GM21825 (cell line): ENCODE measurements around the gene PUS7.
"Not testable (repeated sequence)": the region's sequence is repeated elsewhere in the genome, so short reads cannot be mapped to it uniquely, and the experiment has no call there.

ENCODE experiments used
- ATAC-seq: cut with Tn5 transposase; IDR thresholded peaks from one replicate; pipeline ENCODE4 v1.9.1; 2021; ENCODE audit warnings: mild to moderate bottlenecking, moderate library complexity; ENCODE audit not compliant: unreplicated experiment

PUS7 gene

DNA sequence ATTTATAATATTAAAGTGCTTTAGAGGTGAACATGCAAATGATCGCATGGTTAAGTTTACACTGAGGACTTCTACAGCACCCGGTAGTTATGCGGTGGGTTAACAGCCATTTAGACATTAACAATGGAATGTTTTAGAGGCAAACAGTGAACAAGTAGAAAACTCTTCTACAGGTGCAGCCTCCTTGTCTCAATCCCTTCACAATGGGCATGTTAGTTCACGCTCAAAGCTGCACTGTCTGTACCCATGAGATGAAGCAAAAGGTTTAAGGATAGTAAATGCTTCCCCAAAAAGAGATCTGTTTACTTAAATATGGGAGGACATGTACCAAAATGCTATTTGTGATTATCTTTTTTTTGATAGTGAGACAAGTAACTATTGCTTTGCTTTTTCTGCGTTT lies 25.1 kb downstream of the PUS7 start:
- ATAC-seq, result no peak

DNA sequence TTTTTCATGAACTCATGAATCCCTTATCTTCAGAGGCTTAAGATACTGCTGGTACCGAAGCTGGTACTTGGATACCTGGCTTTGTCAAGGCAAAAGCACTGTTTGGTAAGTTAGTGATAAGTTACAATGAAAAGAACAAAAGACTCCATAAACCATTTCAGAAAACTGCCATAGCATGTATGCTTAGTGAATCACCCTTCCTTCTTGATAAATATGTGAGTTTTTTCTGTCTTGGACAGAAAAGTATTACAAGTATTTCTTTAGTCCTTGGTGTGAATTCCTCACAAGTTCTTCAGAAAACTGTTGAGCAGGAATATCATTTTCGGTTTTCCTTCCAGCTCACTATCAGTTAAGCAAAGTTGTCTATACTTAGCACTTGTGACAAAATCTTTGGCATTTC lies 25.6 kb downstream of the PUS7 start:
- ATAC-seq, result no peak

DNA sequence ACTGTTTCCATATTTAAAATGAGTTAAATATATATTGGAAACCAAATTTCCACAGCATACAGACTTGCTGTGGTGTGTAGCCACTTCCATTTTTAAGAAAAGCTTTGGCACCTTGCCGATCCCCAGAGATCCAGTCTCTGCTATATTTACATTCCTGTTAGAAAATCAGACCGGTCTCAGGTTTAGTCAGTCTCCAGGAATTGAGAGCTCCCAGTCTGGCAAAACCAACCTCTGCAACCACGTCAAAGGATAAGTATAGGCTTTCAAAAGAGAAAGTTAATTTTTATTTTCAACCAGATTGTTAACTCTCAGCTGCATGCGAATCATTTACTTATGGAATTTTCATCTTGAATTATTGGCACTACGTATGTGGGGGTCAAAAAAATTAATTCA lies 28.2 kb downstream of the PUS7 start:
- ATAC-seq, result no peak

- ATAC-seq, result no peak
These were observed 28.7 kb downstream of the PUS7 start for GRCh38 chr7:105493196-105493922.

GRCh38 chr7:105489409-105489808 lies 32.7 kb downstream of the PUS7 start:
- ATAC-seq, result no peak

- ATAC-seq, result no peak
These were observed 34.2 kb downstream of the PUS7 start for GRCh38 chr7:105487579-105488571.

GRCh38 chr7:105480931-105481330 lies 41.1 kb downstream of the PUS7 start:
- ATAC-seq, result no peak

DNA sequence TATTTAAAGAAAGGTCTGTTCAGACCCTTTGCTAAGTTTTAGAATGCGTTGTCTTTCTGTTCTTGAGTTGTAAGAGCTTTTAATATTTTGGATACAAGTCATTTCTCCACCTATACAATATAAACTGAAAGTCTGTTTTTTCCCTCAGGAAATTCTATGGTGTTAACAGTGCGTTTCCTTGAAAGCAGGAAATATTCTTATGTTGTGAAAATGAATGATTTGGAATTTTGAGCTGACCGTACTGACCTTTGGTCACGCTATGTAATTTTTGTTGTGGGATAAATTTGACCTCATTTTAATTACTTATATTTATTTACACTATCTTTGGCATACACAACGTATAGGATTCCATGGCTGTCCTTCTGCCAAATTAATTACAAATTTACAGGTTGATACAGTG lies 43.5 kb downstream of the PUS7 start:
- no peak for ATAC-seq

DNA sequence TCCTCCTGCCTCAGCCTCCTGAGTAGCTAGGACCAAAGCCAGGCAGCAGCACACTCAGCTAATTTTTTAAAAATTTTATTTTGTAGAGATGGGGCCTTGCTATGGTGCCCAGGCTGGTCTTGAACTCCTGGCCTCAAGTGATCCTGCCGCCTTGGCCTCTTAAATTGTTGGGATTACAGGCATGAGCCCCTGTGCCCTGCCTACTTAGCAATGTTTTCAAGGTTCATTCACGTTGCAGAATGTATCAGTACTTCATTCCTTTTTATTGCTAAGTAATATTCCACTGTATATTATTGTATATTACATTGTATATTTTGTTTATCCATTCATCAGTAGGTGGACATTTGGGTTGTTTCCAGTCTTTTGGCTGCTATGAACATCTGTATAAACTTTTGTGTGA lies 44.2 kb downstream of the PUS7 start:
- ATAC-seq, result no peak

GRCh38 chr7:105474045-105474444 lies 48.0 kb downstream of the PUS7 start:
- ATAC-seq, result no peak

DNA sequence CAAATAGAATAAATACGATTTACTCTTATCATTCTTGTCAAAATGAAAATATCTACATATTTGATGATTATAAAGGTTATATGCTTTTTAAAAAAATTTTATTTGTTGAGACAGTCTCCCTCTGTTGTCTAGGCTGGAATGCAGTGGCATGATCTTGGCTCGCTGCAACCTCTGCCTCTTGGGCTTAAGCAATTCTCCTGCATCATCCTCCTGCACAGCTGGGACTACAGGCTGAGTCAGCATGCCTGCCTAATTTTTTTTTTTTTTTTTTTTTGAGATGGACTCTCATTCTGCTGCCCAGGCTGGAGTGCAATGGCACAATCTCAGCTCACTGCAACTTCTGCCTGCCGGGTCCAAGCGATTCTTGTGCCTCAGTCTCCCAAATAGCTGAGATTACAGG lies 48.9 kb downstream of the PUS7 start:
- ATAC-seq, result no peak

- ATAC-seq, result no peak
These were observed 51.2 kb downstream of the PUS7 start for GRCh38 chr7:105470846-105471245.

GRCh38 chr7:105470090-105470489 lies 52.0 kb downstream of the PUS7 start:
- ATAC-seq, result no peak

GRCh38 chr7:105462765-105463420 lies 59.2 kb downstream of the PUS7 start:
- no peak for ATAC-seq

DNA sequence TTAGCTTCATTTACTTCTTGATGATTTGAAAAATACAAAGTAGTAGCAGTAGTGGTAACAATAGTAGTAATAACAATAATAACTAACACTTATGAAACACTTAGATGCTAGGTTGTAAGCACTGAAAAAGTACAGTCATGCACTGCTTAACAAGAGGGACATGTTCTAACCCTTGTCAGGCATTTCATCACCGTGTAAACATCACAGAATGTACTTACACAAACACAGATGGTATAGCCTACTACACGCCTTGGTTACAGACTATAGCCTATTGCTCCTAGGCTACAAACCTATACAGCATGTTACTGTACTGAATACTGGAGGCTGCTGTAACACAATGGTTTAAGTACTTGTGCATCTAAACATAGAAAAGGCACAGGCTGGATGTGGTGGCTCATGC lies 60.6 kb downstream of the PUS7 start:
- no peak for ATAC-seq

GRCh38 chr7:105457619-105458225 lies 64.3 kb downstream of the PUS7 start:
- no peak for ATAC-seq

- no peak for ATAC-seq
These were observed 67.2 kb downstream of the PUS7 start for GRCh38 chr7:105454921-105455320.

GRCh38 chr7:105454095-105454747 lies 67.8 kb downstream of the PUS7 start:
- no peak for ATAC-seq

- no peak for ATAC-seq
These were observed 70.0 kb downstream of the PUS7 start for GRCh38 chr7:105452085-105452484.

GRCh38 chr7:105450870-105451269 lies 71.2 kb downstream of the PUS7 start:
- not testable (repeated sequence) for ATAC-seq
